HG03378 (cell line): ENCODE data around the gene GNL2.
"Not testable (repeated sequence)": the region's sequence is repeated elsewhere in the genome, so short reads cannot be mapped to it uniquely, and the experiment has no call there.

Experiments
- ATAC-seq: cut with Tn5 transposase; IDR thresholded peaks from one replicate; pipeline ENCODE4 v1.9.1; 2021; ENCODE audit warnings: mild to moderate bottlenecking, moderate library complexity; ENCODE audit not compliant: unreplicated experiment

The GNL2 gene

DNA sequence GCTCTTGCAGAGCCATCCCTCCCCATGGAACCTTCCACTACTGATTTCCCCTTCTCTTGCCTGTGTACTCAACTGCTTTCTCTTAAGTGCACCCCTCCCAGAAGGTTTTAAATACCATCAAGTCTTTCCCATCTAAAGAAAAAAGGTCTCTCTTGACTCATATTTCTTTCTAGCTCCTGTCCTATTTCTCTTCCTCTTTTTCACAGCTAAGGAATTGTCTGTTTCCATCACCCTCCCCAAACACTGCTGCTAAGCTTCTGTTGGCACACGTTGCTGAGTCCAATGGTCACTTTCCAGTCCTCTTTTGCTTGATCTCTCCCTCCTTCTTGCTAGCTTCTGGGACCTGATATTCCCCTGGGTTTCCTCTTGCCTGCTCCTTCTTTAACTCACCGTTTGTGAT is 13.3 kb upstream of the GNL2 start:
- no peak for ATAC-seq

DNA sequence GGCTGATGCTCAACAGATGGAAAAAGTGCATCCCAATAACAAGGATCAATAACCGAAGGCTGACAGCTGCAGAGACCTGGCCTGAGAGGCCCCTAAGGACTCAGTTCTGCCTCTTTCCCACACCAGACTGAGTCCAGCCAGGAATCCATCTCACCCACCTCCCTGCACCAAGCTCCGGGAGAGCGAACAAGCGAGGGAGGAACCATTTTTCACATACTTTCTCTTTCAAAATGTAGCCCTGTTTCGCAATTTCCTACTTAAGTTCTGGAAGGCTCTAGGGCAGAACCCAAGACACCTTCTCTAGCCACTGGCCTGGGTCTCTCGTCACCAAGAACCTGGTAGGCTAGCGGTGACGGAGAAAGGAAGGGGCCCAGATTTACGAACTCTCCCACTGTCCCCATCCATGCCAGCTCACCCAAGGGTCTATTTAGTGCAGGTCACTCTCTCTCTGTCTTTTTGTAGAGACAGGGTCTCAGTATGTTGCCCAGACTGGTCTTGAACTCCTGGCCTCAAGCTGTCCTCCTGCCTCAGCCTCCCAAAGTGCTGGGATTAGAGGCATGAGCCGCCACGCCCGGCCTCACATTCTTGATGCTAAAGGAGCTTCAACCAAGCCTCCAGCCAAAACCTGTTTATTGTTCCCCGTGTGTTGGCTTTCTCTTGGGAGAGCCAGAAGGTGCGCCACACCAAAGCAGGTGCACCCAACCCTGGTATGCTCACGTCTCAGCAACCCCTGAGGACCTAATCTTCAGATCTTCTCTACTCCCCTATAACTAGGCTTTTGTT is 10.9 kb upstream of the GNL2 start:
- ATAC-seq: no peak

DNA sequence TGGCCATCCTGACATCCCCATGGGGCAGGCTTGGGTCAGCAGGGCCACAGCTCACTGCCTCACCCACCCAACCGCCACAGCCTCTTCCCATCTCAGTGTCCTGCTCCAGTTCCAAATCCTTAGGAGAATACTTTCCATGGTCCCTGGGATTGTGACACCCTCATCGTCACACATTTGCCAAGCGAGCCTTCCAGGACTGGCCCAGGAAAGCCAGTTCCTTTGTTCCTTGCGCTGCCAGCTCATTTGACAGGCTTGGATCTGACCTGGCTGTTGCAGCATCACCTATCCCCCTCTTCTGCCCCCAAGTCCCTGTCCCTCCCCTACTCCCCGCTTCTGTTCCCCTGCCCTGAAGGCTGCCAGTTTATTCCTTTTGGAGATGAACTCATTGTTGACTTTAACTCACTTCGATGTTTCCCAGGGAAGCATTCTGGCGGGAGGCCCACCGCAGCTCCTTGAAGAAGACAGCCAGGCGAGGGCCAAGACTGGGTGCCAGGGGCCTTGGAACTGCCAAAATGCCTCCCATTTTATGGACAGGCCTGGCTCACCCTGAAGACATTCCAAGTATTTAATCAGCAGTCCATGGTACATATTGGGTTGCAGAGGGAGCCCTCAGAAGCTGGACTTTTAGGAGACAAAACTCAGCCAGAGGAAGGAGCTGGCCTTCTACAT is 10.2 kb upstream of the GNL2 start:
- no peak for ATAC-seq

DNA sequence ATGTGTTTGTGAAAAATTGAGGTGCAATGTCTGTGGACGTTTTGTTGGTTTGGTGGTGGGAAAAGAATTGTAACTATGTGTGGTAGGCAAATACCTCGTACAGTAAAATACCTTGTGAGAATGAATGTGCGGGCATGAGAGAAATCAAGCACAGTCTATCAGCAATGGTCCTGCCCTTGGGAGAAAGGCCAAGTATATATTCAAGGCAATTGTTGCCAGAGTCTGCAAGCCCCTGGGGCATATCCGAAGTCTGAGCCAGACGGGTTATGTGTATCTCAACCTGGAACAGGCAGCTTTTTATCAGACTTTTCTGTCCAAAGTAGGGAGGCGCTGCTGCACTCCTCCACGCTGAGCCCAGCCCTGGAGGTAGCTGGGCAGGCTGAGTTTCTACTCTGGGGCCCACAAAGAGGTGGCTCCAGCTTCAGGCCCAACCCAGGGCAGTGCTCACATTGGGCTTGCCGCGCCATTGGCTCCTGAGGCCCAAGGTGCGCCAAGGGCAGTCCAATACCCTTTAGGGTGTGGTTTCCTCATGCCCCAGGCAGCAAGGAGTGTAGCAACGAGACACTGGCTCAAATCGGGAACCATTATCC is 9.4 kb upstream of the GNL2 start:
- ATAC-seq: no peak

DNA sequence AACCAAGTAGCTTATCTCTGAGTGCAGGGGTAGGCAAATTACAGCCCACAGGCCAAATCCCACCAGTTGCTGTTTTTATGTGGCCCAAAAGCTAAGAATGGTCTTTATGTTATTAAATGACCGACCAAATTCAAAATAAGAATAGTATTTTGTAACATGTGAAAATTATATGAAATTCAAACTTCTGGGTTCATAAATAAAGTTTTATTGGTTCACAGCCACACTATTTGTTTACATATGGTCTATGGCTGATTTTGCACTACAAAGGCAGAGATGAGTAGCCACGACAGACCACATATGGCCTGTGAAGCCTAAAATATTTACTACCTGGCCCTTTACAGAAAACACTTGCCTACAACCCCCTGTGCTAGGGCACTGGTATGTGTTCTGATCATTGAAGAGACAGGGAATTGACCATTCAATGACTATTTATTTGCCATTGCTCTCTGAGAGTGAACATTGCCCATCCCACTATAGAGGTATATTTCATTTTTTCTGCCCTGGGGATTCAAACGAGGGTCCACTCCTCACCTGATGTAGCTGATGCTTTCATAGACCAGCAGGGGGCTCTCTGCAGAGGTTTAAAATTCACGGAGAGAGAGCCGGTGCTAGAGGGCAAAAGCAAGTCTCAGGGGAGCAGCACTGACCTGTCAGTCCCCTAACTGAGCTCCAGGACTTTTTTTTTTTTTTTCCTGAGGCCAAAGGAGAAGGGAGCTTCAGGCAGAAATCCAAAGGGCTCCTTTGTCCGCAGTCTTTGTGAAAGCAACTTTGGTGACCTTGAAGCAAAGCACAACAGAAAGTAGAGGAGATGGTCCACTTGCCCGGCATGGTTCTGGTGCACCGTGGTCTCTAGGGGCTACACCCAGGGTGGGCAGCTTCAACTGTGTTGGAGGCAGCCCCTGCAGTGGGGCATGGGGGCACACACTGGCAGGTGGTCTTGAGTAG is 7.3 kb upstream of the GNL2 start:
- no peak for ATAC-seq

DNA sequence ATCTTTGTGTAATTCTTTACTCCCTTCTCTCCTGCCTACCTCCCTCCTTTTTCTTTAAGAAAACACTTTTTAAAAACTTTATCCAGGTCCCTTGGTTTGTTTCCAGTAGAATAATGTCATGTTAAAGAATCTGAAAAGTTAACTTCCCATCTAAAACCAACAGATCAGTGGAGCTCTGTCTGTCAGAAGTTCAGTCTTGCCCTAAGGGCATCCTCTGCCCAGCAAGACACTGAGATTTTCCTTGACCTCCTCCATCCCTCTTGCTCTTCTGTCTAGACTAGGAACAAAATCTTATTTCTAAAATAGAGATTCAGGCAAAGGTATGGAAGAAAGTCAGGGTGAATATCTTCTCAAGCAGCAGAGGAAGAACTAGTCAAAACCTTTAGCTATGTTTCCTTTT is 5.7 kb upstream of the GNL2 start:
- no peak for ATAC-seq

DNA sequence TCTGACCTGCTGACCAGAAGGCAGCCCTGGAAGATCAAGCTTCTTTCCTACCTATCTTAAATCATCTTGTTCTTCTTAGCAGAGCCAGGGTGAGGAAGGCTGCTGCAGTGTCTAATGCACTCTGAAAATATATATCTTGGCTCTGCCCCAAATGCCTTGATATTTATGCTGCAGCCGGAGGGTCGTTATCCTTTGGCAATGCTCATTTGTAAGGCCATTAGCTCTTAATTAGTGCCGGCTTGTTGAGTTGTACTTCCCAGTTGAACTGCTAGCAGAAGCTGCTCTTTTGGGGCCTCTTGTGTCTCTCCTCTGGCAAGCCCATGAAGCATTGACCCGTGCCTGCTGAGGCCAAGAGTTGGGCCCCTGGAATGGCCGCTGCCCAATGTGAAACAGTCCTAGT is 4.2 kb upstream of the GNL2 start:
- no peak for ATAC-seq

DNA sequence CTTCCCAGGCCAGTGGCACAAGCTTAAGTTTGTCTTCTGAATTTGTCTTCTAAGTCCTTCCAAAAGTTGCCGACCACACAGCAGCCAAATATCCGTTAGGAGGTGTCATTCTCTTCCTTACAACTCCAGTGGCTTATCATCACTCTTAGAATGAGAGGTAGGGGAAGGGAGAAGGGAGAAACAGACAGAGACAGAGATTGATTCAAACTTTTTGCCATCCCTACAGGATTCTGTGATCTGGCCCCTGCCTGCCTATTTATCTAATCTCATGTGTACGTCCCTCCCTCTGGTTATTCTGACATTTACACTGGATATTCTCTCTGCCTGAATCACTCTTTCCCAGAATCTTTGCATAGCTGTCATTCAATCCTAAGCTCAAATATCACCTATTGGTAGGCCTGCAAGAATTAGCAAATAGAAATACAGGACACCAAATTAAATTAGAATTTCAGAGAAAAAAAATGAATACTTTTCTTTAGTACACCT is 488 bp upstream of the GNL2 start:
- peak; percentile 14 for ATAC-seq

DNA sequence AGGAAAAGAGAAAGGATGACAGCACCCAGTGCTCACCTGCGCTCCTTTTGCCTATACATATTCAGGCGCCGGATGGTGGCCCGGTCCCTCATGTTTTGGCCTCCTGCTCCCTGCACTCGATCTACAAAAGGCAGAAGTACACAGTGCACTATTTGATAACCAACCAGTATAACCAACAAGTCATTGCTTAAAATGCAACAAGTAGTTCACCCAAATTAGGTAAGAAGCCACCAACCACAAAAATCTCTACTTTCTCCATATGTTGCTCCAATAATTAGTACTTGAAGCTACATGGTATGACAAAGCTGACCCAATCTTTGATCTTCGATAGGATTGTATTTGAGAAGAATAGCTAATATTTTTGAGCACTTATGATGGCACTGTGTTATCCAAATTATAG is 2.0 kb downstream of the GNL2 start:
- ATAC-seq: no peak

DNA sequence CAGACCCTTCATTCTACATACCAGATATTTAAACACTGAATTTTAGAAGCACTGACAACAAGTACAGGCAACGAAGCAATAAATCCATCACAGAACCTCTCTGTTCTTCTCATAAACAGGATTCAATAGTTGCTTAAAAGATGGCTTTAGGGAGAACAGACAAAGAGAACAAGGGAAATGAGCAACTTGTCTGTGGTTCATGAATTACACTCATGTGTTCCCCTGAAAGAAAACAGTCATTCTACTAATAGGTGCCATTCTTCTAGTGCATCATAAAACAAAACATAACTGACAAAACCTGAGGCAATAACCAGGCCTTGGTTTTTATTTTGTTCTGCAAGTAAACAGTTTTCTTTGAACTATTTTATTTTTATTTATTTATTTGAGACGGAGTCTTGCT is 6.8 kb downstream of the GNL2 start:
- ATAC-seq: no peak

DNA sequence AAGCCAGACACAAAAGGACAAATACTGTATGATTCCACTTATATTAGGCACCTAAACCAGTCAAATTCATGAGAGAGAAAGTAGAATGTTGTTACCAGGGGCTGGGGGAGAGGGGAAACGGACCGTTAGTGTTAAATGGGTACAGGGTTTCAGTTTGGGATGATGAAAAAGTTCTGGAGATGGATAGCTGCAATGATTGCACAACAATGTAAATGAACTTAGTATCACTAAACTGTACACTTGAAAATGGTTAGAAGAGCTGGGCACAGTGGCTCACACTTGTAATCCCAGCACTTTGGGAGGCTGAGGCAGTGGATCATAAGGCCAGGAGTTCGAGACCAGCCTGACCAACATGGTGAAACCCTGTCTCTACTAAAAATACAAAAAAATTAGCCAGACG is 11.2 kb downstream of the GNL2 start:
- ATAC-seq: not testable (repeated sequence)

DNA sequence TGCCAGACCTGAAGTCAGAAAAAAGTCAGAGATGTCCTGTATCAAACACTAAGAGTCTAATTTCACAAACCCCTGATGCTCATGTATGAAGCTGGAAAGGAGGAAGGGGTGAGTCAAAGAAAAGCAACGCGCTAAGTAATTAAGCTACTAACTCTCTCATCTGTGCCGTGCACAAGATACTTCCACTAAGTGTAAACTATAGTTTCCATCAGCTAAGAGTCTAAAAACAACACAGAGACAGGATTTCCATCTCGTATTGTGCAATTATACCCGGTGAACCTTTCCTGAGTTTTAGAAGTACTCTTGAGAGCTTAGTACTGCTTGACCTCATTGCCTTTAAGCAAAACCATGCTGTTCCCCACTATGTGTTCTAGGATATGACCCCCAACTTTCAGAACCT is 20.0 kb downstream of the GNL2 start:
- ATAC-seq: no peak

DNA sequence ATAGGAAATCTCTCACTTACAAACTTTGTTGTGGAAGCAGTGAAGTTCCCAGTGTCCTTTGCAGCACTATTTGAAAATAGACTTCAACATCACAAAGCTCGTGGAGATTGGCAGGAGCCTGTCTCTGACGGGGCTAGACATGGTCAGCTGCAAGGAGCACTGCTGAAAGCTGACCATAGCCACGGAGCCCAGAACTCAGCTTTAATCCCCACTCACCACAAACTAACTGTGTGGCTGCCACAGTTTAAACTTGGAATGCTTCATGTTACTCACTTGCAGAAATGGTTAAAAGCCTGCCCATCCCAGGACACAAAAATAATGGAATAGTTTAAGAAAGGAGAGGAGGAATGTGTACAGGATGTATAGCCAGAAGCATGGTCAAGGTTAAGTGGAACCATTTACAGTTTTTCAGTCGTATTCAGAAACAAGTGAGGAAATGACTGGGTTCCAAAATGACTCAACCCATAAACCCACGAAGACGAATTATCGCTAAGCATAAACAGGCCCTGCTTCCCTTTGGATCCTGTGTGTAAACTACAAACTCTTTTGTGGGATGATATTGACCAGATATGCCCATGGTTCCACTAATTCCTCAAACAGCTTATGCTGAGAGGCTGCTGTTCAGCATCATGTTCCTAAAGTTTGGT is 20.8 kb downstream of the GNL2 start:
- no peak for ATAC-seq

DNA sequence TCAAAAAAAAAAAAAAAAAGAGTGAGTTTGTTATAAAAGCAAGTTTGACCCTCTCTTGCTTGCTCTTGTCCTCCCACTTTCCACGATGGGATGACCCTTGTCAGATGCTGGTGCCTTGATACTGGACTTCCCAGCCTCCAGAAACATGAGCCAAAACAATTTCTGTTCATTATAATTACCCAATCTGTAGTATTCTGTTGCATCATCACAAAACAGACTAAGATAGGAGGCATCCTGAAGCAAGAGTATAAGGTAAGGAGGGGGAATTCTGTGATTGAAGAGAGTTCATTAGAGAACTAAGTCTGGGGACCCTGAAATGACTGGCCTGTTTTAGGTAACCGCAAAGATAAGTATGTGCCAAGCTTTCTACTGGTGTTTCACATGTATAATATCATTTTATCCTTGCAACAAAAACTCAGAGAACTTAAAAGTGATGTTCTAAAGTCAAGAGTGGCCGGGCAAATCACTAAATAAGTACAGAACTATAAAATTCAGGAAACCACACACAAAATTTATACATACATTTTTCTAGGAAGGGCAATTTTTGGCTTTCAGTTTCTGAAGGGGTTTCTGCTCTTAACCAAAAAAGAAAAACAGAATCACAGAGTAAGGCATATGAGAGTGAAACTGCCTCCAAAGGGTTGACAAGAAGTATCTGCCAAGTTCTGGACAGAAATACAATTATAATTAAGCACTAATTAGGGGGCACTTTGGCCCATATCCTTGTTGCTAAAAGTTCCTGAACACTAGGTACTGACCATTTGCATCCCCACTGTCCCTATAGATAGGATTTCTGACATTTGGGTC is 25.0 kb downstream of the GNL2 start:
- ATAC-seq: no peak

DNA sequence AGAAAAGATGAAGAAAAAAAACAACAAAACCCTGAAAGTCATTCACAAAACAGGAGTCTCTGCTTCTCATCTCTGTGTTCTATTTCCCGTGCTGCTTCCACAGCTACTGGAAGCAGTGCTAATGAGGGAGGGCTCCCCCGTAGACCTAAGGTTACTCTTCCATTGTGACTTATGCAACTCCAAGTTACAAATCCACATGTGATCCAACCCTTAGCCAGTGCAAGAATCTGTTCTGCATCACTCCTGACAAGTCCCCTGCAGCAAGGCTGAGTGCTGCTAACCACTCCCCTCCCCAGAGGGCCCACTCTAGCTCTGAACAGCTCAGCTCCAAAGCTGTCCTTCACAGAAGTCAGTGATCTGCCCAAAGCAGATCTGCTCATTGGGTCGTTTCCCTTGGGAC is 28.7 kb downstream of the GNL2 start:
- no peak for ATAC-seq

DNA sequence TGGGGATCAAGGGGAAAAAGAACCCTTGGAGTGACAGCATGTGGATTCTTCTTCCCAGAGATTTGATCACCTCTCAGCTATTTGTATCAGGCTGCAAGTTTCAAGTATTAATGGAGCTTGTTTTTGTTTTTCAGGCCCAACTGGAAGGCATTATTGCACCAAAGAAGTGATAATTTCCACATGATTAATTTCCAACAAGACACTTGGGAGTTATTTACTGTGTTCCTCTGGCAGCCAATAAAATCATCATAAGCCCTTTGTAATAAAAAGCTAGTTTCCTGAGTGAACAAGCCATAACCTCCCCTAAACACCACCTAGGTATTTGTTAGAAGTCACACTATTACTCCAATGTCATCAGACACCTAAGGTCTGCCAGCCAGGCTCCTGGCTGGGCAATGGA is 30.8 kb downstream of the GNL2 start:
- no peak for ATAC-seq

DNA sequence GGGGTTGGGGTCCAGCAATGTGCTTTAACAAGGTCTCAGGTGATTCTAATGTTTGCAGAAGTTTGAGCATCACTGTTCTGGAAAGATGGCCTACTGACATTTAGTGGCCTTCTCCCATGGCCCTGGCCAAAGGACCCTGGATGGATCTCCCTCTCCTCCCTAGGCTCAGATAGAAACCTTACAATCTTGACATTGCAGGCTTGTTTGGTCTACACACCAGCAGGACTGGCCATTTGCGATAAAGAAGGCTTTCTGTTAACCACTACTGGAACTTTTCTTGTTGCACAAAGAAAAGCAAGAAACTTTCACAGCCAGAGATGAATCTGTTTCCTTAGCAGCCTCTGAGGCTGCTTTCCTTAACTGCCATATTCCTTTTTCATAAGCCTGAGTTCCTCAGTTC is 32.8 kb downstream of the GNL2 start:
- ATAC-seq: no peak

DNA sequence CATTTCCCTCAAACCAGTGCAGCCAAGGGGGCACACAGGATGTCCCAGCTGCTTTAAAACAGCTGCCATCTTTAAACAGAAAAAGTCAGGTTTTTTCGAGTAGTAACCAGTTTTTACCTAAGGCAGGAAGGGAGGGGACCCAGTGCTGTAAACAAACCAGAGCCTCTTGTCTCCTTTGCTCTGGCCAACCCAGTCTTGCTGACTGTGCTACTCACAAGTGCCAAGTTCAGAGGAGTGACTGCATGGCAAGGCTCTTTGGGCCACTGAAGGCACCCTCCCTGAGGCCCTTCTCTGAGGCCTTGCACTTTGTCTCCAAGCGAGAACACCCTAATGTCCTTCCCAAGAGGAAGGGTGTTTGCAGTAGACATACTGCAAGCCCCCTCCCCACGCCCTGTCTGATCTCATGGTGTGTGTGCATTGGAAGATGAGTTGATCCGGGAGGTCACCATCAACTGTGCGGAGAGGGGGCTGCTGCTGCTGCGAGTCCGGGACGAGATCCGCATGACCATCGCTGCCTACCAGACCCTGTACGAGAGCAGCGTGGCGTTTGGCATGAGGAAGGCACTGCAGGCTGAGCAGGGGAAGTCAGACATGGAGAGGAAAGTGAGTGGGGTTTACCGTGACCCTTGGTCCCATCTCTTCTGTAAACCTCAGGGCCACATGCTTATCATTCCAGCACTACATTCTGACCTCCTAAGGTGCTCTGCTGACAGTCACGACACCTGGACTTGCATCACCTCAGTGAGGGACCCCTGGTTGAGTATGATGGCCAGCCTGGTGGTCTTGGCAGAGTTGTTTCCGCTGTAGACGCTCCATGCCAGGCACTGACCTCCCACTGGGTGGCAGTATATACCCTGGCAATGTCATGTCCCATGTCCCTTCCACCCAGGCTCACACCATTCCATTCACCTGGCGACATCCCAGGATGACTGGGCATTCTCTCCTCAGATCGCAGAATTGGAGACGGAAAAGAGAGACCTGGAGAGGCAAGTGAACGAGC is 34.3 kb downstream of the GNL2 start:
- ATAC-seq: no peak
